ENCODE results near the gene LLCFC1. TPM values are rescaled to one million over a fixed set of nuclear protein-coding genes. Genes with fewer than 3 reads are reported as not detected.
A peak's percentile ranks its signal among the peaks of the same experiment; 100 is the strongest.

LLCFC1 gene
- total and polyA plus RNA-seq, 2 of the 13 experiments (the other 11 are each of a cell fraction or from before 2014, with no cell fraction given) = not detected

DNA sequence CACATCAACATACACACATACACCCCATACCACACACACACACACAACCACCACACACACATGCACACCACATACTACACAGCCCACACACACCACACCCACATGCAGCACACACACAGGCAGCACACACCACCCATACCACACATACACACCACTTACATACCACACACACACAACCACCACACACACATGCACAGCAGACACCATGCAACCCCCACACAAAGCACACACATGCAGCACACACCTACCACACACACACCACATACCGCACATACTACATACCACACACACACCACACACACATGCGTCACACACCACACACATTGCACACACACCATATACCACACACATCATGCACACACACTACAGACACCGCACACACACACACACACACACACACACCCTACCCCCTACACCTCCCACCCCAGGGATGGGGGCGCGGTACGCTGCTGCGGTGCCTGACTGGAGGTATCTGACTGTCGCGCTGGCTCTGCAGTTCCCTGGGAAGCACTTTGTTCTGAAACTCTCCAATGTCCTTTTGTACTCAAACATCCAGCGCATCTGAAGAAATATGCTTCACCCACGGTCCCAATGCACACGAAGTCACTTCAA lies 48.3 kb upstream of the LLCFC1 start:
- no peaks in the 10 kb centered on the region for H3K36me3 ChIP-seq (replicated peaks in 1 of 2; ENCODE audit: control insufficient read depth in 1 of 2, insufficient read depth in 2 of 2, low read length in 2 of 2)
- no peaks in the 10 kb centered on the region for H4K20me1 ChIP-seq (ENCODE audit: insufficient read depth, low read length)
- no TSS peak for BruUV-seq (replicated peaks)
- CTCF ChIA-PET (ENCODE audit: low intra/inter-chr PET ratio, low total read pairs) = no interaction called here
- no peaks in the 10 kb centered on the region for H3K9me3 ChIP-seq (ENCODE audit: low read length)
- DNase-seq (ENCODE audit: low spot score) (no peak), ATAC-seq (no peak), FAIRE-seq (no peak)
- in situ Hi-C loops (cut with HindIII; ENCODE audit: extremely low pct_ligation_motif_present, low pct_unique_long_range_greater_than_20kb) = no loop called here
- H3K79me2 ChIP-seq (ENCODE audit: insufficient read depth, low read length) = no peaks in the 10 kb centered on the region
- H3K27me3 ChIP-seq (ENCODE audit: control insufficient read depth in 1 of 2, insufficient read depth in 2 of 2, low read length in 2 of 2) = no peaks in the 10 kb centered on the region; a peak in 1 of 5 replicates
- H2AFZ ChIP-seq (ENCODE audit: low read length) = no peak overlapping the region
- no peak overlapping the region for H3K9ac ChIP-seq (ENCODE audit: insufficient read depth, low read depth, low read length)
- H3K4me1 ChIP-seq (ENCODE audit: insufficient read depth, low read length) = no peaks in the 10 kb centered on the region
- 49% methylated on average over 12 of the region's 12 CpGs for WGBS (ENCODE audit: low lambda C conversion rate)
- TF ChIP-seq, protein P1, sequence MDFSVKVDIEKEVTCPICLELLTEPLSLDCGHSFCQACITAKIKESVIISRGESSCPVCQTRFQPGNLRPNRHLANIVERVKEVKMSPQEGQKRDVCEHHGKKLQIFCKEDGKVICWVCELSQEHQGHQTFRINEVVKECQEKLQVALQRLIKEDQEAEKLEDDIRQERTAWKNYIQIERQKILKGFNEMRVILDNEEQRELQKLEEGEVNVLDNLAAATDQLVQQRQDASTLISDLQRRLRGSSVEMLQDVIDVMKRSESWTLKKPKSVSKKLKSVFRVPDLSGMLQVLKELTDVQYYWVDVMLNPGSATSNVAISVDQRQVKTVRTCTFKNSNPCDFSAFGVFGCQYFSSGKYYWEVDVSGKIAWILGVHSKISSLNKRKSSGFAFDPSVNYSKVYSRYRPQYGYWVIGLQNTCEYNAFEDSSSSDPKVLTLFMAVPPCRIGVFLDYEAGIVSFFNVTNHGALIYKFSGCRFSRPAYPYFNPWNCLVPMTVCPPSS (IDR thresholded peaks at IDR 0.05) = 0 out of 2 replicates have a peak, but pooled peaks have one; percentile 37
- TF ChIP-seq, protein P2, sequence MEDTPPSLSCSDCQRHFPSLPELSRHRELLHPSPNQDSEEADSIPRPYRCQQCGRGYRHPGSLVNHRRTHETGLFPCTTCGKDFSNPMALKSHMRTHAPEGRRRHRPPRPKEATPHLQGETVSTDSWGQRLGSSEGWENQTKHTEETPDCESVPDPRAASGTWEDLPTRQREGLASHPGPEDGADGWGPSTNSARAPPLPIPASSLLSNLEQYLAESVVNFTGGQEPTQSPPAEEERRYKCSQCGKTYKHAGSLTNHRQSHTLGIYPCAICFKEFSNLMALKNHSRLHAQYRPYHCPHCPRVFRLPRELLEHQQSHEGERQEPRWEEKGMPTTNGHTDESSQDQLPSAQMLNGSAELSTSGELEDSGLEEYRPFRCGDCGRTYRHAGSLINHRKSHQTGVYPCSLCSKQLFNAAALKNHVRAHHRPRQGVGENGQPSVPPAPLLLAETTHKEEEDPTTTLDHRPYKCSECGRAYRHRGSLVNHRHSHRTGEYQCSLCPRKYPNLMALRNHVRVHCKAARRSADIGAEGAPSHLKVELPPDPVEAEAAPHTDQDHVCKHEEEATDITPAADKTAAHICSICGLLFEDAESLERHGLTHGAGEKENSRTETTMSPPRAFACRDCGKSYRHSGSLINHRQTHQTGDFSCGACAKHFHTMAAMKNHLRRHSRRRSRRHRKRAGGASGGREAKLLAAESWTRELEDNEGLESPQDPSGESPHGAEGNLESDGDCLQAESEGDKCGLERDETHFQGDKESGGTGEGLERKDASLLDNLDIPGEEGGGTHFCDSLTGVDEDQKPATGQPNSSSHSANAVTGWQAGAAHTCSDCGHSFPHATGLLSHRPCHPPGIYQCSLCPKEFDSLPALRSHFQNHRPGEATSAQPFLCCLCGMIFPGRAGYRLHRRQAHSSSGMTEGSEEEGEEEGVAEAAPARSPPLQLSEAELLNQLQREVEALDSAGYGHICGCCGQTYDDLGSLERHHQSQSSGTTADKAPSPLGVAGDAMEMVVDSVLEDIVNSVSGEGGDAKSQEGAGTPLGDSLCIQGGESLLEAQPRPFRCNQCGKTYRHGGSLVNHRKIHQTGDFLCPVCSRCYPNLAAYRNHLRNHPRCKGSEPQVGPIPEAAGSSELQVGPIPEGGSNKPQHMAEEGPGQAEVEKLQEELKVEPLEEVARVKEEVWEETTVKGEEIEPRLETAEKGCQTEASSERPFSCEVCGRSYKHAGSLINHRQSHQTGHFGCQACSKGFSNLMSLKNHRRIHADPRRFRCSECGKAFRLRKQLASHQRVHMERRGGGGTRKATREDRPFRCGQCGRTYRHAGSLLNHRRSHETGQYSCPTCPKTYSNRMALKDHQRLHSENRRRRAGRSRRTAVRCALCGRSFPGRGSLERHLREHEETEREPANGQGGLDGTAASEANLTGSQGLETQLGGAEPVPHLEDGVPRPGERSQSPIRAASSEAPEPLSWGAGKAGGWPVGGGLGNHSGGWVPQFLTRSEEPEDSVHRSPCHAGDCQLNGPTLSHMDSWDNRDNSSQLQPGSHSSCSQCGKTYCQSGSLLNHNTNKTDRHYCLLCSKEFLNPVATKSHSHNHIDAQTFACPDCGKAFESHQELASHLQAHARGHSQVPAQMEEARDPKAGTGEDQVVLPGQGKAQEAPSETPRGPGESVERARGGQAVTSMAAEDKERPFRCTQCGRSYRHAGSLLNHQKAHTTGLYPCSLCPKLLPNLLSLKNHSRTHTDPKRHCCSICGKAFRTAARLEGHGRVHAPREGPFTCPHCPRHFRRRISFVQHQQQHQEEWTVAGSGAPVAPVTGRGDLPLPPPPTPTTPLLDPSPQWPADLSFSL (CRISPR knock-in tag; IDR thresholded peaks at IDR 0.05) = 0 out of 2 replicates have a peak, but pooled peaks have one; percentile 17
- TF ChIP-seq ZBTB20 (CRISPR knock-in tag; IDR thresholded peaks at IDR 0.05; ENCODE audit: borderline replicate concordance, low read depth) = no peak
- 0 out of 2 replicates have a peak, but pooled peaks have one; percentile 65 for TF ChIP-seq NONO (IDR thresholded peaks at IDR 0.05)
- no peak for TF ChIP-seq NONO (CRISPR knock-in tag; conservative IDR thresholded peaks at IDR 0.05)
- TF ChIP-seq, protein P3, sequence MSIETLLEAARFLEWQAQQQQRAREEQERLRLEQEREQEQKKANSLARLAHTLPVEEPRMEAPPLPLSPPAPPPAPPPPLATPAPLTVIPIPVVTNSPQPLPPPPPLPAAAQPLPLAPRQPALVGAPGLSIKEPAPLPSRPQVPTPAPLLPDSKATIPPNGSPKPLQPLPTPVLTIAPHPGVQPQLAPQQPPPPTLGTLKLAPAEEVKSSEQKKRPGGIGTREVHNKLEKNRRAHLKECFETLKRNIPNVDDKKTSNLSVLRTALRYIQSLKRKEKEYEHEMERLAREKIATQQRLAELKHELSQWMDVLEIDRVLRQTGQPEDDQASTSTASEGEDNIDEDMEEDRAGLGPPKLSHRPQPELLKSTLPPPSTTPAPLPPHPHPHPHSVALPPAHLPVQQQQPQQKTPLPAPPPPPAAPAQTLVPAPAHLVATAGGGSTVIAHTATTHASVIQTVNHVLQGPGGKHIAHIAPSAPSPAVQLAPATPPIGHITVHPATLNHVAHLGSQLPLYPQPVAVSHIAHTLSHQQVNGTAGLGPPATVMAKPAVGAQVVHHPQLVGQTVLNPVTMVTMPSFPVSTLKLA (IDR thresholded peaks at IDR 0.05) = peak; percentile 75
- POLR2A ChIA-PET = no interaction called here
- intact Hi-C loops (cut with micrococcal nuclease; ENCODE audit: unreplicated experiment) = no loop called here
- H3K27ac ChIP-seq (ENCODE audit: extremely low read length, insufficient read depth, low read length) = no peak overlapping the region
- H3K4me3 ChIP-seq (replicated peaks in 1 of 3; ENCODE audit: insufficient read depth in 1 of 3, low read depth in 2 of 3, low read length in 3 of 3) = no peak overlapping the region
- H3K4me2 ChIP-seq (ENCODE audit: low read depth, low read length) = no peak overlapping the region

All from HepG2 (cell line).